Hematopoietic multipotent progenitor cell (in vitro differentiated cells): Measurements from ENCODE around the gene CD300LG. TPM values are rescaled to one million over a fixed set of nuclear protein-coding genes. Genes with fewer than 3 reads are reported as not detected.
"Not testable (repeated sequence)": the region's sequence is repeated elsewhere in the genome, so short reads cannot be mapped to it uniquely, and the experiment has no call there.

ENCODE experiments used
- DNase-seq, 3 donors: peaks; one replicate each; pipeline ENCODE4 v3.0.0-alpha.2; 2011 to 2015; ENCODE audit warnings: low read depth in 2 of 3, low spot score in 2 of 3
- total RNA-seq: library from RNA; depleted of rRNA; stranded (reverse); fragments of >200 nt; gene quantifications from one replicate; pipeline ENCODE4 v1.2.3, GENCODE V29; 2012

Gene CD300LG
- total RNA-seq, 1 donor = under 0.01 TPM

DNA sequence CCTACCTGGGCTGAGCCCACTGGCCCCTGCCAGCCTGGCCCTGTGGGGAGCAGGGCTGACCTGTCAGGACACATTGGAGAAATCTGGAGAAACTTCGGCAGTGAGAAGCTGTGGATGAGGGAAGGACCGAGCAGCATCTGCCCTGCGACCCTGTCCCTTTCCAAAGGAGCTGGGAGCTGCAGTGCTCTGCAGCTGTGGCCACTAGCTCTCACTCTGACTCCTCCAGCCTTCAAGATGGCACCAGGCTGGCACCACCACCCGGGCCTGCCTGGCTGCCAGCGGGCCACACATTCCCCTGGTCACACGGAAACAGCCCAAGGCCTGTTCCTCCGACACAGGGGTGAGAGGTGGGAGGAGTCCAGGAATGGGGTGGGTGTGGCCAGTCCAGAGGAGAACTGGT, 30.1 kb downstream of the CD300LG start:
- no peak for DNase-seq

DNA sequence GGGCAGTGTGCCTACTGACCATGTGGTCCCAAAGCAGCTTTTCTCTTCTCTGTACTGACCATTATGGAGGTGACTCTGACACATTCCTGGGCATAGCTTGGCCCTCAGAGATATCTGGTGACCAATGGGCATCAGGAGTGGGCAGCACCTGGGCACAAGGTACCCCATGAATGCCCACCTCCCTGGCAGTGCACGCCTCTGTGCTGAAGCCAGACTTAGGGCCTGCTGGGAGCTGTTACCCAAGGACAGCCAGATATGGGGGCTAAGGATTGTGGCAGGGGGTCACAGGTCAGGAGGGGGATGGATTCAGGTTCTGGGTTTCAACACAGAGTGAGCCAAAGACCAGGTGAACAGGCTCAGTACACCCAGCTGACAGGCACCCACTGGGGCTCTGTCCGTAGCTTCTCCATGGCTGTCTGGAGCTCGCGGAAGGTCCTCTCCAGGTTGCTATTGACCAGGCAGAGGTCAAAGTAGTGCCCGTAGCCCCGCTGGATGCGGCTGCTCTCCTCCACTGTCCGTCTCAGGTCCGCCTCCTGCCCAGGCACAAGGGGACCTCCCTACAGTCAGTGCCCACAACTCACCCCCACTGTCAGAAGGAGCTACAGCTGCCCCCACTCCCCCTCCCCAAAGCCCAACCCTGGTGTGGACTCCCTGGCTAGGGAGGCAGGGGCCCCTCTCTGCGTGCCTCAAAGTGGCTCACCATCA, 30.6 kb downstream of the CD300LG start:
- no peak for DNase-seq

DNA sequence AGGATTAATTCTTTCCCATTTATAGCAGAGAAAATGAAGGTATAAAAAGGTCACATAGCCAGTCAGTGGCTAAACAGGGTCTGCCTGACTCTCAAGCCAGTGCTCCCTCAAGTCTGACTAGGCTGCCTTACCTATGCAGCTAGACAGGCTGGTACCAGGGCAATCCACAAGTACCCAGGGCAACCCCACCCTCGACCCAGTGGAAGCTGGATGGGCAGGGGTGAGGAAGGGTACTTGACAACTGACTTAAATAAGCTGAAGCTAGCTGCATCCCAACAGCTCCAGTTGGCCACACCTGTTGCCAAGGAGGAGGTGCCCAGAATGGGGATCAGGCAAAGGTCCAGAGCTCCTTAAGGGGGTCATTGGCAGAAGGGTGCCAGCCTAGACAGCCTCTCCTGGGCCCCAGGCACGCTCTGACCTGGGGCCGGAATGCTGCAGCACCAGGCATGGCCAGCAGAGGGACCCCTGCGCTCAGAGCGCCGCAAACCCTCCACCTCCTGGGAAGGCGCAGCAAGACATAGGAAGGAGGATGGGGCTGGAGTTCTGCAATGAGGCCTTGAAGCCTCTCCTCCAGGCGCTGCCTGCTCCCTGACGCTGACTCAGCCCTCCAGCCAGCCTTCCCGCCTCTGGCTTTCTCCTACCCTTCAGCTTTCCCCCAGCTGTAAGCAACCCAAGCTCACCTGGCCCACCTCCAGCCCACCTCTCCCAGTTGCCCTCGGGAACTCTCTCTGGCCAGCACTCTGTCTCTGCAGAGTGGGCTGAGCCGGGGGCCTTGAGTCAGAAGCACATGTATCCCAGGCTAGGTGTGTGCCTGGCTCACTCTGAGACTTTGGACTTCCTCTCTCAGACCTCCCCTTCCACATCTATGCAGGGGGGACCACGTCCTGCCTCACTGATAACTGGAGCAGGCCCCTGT, 31.5 kb downstream of the CD300LG start:
- peak; percentile 42 to 54 (median 52) for DNase-seq

DNA sequence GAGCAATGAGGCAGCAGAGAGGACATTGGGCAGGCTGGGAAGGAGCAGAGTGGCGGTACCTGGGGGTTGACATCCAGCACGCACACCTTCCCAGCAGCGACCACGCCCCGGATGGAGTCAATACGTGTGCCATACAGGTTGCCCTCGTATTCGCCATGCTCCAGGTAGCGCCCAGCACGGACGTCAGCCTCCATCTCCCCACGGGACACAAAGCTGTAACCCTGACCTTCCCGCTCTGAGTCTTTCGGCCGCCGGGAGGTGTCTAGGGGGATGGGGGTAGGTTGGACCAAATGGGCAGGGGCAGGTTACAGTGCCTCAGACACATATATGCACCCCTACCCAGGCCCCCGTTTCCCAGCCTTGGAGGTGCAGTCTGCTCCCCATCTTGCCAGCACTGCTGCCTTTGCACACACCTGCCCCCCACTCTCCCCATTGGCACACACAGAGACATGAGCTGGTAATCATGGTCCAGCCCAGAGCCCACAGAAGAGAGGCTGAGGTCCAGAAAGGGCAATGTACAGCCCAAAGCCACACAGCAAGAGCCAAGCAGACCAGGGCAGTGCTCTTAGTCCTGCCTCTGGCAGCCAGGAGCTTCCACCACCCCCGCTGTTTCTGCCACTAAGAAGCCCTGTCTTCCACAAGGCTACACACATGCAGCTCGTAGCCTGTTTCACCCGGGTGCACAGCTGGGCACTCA, 32.9 kb downstream of the CD300LG start:
- no peak for DNase-seq

DNA sequence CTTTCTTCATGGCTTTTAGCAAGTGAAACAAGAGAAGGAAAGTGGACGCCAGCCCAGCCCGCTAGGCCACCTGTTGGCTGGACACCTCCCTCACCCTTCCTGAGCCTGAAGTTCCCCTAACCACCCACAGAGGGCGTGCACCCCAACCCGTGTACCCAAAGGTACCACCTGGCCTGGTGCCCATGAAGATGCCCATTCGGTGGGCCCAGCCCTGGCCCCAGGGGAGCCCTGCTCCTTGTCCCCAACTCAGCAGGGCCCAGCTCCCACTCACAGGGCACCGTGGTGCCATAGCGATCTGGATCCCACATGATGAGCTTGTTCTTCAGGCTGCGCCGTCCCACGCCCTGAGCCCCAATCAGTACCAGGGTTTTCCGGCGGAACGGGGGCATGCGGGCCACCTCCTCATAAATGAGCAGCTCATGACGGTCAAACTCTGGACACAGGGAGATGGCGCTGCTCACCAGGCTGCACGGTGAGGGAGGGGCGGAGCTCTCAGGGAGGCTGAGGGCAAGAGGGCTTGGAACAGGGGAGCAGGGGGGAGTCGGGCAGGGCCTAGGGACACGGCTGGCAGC, 33.5 kb downstream of the CD300LG start:
- DNase-seq = peak in 2 of 3 donors; percentile 36 to 49

DNA sequence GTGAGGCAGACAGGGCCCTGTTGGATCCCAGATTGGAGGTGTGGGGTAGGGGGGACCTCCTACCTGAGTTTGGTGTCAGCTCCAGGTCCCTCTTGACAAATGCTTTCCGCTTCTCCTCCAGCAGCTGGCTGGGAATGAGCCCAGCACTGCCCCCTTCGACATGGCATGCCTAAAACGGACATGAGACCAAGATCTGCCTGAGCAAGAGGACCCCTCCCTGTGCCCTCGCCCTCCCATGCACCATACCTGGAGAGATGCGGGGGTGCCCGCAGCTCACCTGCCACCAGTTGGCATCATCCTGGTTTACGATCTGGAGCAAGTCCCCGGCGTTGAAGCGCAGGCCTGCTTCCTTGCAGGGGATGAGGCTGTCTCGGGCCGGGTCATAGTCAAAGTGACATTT, 34.2 kb downstream of the CD300LG start:
- DNase-seq = no peak

DNA sequence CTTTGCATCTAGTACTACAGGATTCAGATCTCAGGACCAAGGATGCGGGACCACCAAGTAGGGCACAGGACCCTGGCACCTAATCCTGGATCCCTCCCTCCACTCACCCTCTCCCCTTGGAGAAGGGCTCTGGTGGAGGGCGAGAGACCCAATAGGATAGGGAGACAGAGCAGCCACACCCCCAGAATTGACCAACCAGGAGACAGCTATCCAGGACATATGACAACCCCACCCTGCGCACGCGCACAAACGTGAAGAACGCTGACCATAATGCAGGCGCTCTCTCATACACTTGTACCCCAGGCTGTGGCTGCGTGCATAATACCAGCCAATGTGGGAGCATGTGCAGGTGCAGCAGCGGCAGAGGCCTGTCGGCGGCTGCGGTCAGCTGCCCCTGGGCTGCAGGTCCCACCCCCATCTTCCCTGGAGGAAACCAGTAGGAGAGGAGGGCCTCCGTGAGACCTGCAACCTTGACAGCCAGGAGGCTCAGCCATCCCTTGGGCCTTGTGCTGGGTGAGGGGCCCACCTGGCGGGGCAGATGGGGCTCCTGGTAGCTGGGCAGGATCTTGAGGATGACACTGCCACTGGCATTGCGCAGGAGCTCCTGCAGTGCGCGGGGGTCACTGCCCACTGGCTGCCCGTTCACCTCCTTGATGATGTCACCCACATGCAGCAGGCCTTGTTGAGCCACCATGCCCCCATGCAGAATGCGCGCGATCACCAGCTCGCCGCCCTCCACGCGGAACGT, 35.0 kb downstream of the CD300LG start:
- DNase-seq = no peak

DNA sequence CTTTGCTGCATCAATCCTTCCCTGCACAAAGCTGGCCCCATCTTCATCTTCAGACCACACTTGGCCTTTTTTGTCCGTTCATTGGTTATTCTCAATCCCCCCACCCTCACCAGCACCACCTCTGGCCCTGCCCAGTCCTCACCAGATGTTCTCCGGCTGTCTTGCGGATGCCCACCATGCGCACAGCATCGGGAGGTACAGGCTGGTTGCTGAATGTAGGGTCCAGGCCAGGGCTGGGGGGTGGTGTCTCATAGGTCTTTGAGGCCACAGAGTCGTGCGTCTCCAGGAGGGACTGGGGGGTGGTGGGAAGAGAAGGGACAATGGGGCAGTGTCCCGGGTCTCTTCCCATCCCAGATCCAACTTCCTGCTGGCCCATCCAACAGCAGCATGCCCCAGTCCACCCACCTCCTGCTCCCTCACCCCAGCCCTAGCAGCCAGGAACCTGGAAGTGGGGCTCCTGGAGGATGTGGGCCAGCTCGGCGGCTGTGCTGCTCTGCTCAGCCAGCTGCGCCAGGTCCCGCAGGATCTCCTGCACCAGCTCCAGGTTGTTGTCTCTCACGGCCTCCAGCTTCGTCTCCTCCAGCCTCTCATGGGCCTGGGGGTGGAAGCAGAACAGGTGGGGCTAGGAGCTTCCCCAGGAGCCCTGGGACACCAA, 35.9 kb downstream of the CD300LG start:
- no peak for DNase-seq

DNA sequence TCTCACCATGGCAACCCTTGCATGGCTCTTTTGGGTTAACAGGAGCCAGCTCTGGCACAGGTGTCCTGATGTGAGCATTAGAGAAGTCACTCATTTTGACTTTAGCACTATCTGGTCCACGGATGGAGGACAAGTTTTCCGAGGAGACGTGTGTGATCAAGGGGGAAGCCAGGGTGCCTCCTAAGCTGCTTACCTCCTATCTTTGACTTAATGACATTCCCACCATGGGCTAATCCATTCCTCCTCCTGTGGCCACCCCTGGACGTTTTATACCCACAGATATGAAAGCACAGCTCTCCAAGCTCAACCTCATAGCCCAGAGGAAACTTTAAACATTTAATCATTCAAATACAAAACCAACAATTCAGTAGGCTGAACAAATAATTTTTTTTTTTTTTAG, 41.6 kb downstream of the CD300LG start:
- DNase-seq = no peak

DNA sequence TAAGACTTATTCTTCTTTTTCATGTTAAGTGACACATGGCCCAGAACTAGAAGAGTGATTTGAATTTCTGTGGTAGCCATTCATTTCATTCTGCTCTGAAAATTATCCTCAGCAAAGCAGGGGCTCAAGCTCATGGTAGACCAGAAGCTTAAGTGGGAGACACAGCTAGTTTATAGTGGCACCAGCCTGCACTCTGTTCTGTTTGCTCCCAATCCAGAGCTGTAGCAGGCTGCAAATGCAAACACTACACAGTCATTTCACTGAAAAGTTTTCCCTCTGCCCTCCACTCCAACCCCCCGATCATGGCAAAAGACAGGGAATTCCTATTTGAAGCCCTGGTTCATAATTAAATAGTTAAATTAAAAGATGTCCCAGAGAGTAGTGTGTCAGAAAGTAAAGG, 43.3 kb downstream of the CD300LG start:
- DNase-seq = no peak

DNA sequence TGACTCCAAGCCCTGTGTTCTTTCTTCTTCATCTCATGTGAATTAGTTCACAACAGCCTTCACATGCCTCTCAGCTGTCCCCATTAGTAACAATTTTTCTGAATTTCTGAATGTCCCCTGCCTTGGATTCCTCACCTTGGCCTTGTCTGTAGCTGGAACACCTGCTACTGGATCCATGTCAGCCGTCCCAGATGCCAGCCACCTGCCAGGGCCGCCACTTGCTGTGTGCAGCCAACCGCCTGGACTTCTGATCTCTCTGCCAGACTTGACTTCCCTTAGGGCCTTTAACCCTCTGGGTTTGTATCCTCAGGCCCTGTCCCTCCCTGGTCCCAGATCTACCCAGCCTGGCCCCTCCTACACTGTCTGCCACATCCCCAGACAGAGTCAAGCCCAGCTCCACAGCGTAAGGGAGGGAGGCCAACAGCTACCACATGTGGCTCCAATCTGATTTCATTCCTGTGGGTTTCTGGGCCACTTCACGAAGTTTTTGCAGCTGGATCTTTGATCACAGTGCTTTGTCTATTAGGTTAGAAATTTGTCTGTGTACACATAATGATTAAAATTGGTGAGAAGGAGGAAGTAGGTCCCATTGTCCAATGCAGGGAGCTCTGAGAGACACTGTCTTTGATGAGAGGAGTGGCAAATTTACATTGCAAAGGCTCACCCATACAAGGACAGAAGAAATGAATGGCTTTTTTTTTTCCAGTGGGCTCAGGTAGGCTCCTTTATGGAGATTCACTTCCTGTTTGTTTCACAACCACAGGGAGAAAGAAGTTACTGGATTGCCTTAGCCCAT, 45.1 kb downstream of the CD300LG start:
- DNase-seq = no peak

DNA sequence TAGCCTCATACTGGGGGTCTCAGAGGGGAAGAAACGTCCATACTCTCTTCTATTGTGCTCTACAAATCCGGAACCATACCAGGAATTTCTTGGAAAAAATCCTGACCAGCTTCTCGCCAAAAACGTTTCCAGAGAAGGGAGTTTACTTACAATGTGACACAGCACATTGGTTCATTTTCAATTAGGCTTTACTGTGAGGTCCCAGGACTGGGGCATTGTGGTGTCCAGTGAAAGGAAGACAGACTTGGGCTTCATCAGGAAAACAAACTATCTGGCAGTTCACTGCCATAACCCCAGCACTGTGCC, 45.6 kb downstream of the CD300LG start:
- no peak for DNase-seq

DNA sequence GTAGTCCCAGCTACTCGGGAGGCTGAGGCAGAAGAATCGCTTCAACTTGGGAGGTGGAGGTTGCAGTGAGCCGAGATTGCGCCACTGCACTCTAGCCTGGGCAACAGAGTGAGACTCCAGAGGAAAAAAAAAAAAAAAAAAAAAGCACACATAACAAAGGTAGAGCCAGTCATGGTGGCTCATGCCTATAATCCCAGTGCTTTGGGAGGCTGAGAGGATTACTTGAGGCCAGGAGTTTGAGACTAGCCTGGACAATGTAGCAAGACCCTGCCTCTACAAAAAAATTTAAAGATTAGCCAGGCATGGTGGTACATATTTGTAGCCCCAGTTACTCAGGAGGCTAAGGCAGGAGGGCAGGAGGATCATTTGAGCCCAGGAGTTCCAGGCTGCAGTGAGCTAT, 47.5 kb downstream of the CD300LG start:
- DNase-seq = not testable (repeated sequence)

DNA sequence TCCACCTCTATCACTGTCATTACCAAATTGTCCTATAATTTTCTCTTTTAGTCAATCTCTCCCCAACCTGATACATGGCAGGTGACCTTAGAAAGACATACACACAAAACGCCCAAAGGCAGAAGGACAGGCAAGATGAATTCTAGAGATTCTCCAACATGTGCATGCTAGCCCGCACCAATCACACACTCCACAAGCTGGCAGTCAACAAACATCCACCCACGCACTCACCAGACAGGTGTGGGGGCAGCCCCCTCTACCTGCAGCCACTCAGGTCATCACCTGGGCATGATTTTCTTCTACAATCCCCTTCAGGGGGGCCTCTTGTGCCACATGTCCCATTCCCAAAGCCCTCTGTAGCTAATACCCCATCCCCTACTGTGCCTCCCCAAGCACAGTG, 50.9 kb downstream of the CD300LG start:
- no peak for DNase-seq

DNA sequence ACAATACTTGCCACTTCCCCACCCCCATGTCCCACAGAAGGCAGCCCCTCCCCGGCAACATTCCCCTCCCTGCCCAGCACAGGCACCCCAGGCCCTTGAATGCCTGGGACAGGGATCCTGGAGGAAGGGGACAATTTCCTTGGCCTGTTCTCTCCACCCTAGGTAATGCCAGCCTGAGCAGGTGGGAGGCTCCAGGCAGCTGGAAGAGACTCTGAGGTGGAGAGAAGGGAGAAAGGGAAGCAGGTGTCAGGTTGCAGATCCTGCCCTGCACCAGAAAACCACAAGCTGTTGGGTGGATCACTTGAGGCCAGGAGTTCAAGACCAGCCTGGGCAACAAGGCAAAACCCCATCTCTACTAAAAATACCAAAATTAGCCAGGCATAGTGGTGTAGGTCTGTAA, 51.5 kb downstream of the CD300LG start:
- DNase-seq = no peak

DNA sequence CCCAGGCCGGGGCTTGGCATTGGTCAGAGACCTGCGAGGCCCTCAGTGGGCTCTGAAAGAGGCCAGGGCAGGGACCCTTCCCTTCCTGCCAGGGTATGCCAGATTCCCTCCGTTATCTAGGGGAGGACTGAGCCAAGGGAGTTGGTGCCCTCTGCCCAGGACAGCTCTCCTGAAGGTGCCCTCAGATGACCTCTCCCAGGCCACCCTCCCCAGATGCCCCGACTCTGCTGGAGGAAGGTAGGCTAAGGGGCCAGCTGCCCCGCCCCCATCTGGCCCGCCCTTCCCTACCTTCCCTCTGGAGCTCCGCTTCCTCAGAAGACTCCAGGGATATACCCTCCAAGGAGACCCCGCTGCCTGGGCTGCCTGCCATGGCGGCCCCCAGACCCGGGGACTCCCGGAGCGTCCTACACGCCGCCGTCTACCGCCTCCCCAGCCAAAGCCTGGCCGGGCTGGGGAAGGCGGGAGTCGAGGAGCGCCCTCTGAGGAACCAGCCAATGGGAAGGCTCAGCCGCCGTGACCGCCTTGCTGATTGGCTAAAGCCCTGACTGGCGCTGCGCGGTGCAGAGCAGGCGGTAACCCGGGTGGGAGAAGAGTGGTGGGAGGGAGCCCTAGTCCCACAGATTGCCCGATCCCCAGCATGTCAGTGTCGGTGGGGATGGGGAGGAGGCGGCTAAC, 53.3 kb downstream of the CD300LG start:
- DNase-seq = peak in 2 of 3 donors; percentile 77 to 90

DNA sequence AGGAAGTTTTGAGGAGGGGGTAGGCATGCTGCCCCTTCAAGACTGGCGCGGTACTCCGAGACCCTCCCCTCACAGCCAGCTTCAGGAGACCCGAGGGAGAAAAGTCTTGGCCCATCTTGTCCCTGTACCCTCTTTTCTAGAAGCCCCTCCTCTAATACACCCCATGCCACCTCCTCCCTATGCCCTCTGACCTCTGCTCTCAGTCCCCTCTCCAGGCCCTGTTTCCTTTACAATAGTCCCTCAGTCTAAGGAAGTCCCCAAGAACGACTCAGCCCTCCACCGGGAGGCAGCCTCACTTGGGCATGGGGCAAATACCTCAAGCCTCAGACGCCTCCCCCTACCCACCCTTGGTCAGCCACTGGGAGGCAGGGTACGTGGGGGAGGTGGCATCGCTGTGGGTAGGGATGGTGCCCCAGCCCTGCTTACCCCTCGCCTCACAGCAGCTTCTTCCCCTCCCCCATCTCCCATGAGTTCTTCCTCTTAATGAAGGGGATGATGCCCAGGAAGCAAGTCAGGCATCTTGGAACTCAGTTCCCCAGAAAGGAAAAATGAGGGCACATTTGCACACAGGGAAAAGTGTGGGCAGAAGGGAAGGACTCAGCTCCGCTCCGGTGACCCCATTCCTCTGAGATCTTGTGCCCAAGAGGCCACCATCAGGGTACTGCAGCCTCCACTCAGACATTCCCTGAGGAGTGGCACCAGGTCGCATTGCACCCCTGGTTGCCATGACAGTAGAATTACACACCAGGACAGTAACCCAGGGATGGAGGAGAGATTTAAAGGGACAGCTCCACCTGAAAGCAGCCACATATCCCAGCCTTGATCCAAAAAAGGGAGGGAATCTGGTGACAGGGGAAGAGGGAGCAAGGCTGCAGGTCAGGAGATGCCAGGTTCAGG, 54.1 kb downstream of the CD300LG start:
- DNase-seq = no peak
